GM21381 (cell line): ENCODE data around the gene PRKAG1.
A peak's percentile ranks its signal among the peaks of the same experiment; 100 is the strongest.

Experiments used
- ATAC-seq: cut with Tn5 transposase; IDR thresholded peaks from one replicate; pipeline ENCODE4 v1.9.1; 2021; ENCODE audit warnings: mild to moderate bottlenecking, moderate library complexity; ENCODE audit not compliant: unreplicated experiment

PRKAG1 gene

DNA sequence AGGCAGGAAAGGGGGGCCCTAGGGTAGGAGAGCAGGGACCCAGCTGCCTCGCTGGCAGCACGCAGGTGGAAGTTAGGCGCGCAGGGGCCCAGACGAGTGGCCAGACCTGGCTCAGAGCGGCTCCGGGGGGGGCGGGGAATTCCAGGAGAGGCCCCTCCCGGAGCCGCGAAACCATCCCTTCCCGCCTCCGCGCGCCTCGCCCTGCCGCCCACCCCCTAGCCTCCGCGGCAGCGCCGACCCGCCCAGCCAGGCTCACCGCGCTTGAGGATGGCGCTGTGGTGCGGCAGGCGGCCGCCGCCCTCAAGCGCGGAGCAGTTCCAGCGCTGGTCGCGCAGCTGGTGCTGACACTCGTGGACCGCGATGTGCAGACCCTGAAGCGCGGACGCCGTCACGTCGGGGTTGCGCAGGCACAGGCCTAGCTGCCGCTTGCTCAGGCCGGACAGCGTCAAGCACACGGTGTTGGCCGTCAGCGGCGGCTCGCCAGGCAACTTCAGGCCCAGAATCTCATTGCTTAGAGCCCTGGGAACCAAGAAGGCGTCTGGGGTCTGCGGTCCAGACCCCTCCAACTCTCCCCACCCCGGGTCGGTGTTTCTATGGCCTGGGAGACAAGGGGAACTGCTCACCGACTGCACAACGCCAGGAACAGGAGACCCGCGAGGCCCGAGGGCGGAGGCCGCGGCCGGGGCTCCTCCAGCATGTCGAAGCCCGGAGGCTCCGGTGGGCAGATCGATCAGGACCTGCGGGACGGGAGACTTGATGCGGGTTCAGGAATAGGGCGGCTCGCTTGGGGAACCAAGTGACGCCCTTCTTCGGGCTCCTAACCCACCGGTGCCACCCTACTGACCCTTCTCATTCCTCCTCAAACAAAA, 48.5 kb downstream of the PRKAG1 start:
- ATAC-seq, result no peak

DNA sequence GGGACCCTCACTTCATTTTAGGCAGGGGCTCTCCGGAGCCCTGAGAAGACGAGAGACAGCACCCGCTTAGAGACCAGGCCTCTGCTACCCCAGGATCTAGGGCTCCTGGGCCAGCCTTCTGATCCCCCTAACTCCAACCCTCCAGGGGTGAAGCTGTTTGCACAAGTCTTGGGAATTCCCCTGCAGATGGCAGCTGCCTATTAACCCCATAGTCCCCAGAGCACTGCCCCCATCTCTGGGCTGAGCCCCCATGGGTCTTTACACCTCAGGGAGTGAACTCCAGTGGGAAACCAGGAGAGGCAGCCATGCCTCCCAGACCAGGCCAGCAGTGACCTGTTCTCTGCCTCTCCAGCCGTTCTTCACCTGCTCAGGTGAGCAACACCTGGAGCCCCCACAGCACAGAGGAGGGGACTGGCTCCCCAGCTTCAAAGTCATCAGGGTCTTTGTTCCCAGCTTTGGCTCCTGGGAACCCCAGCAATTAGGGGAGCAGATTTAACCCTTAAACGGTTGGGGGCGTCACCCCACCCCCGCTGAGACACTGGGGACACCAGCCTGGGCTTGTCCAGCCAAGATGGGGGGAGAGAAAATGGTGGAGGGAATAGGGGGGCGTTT, 49.3 kb downstream of the PRKAG1 start:
- ATAC-seq, result no peak

- no peak for ATAC-seq
Measured at GRCh38 chr12:48968467-48968866, 50.1 kb downstream of the PRKAG1 start.

GRCh38 chr12:48967991-48968390, 50.6 kb downstream of the PRKAG1 start:
- no peak for ATAC-seq

DNA sequence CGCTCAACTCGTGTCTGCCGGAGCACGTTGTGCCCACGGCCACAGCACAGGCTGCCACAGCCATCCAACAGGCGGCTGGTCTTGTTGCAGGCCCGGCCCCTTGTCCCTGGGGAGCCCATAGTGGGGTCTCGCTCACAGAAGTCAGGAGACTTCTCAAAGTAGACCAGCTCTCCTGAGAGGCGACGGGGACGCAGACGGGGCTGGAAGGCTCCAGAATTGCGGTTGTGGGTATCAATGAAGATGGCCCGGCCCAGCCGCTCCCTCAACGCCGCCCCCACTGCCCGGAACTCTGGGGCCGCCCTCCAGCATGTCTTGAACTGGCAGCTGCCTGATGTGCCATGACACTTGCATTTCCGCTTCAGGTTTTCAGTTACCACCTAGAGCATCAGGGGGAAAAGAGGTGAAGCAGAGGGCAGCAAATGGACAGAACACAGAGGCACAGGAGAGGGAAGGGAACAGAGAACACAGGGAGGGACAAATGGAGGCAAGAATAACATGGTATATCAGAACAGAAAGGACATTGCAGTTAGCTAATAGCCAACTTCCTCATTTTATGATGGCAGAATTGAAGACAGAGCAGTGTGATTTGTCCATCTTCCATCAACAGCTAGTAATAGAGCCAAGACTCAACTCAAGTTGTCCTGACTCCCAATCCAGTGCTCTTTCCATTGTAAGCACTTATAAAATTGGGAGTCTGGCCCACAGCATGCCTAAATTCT, 52.2 kb downstream of the PRKAG1 start:
- ATAC-seq, result no peak

GRCh38 chr12:48965298-48965838, 53.2 kb downstream of the PRKAG1 start:
- no peak for ATAC-seq

GRCh38 chr12:48961801-48962200, 56.8 kb downstream of the PRKAG1 start:
- ATAC-seq, result no peak

DNA sequence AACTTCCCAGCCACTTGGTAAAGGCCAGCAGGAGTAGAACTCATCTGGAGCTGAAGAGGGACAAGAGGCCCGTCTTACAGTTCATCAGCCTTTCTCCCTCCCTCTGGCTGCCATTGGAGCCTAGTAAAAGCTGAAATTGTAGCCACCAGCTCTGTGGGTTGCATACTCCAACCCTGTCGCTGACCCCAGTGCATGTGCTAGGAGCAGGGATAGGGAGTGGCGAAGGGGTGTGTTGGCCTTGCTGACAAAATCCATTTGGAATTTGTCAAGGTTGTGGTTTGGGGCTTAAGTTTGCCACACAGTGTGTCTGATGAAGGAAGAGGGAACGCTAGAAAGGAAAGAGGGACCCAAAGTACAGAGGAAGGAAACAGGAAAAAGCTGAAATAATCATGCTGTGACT, 57.2 kb downstream of the PRKAG1 start:
- no peak for ATAC-seq

- no peak for ATAC-seq
Measured at GRCh38 chr12:48960834-48961233, 57.7 kb downstream of the PRKAG1 start.

DNA sequence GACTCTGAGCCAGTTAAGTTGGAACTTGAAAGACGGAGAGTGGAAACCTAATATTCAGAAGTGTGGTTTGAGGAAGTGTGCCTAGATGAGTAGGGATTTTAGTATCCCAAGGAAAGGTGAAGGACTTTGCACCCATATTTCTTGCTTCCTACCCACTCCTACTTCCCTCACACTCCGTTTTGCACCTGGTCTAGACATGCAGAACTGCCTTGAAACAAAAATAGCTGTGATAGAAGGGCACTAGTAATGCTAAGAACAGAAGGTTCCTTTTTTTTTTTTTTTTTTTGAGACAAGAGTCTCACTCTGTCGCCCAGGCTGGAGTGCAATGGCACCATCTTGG, 60.6 kb downstream of the PRKAG1 start:
- no peak for ATAC-seq

GRCh38 chr12:48957141-48958048, 61.2 kb downstream of the PRKAG1 start, which contains the start of gene ARF3:
Gene ARF3 (minus strand): TSS chr12:48957487. CDS start chr12:48941095, 16,392 bp downstream.
- peak; percentile 90 for ATAC-seq

- no peak for ATAC-seq
Measured at GRCh38 chr12:48956279-48957140, 62.1 kb downstream of the PRKAG1 start.

GRCh38 chr12:48954841-48955501, 63.6 kb downstream of the PRKAG1 start:
- no peak for ATAC-seq

DNA sequence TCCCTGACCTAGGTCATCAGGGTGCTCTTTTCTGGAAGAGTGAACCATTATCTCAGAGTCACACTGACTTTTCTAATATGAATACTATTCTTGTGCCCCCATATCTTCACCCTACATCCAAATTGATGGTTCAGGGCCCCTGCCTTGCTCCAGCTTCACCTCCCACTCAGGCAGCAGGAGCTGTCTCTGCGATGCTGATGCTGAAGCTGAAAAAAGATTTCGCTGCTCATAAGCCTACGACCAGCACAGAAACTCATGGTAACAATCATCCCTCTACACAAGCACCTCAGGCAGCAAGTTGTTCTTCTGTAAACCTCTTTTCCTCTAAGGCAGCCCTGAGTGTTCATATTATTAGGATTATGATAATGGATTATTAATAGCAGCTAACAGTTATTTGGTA, 64.5 kb downstream of the PRKAG1 start:
- ATAC-seq, result no peak

GRCh38 chr12:48952691-48953090, 65.9 kb downstream of the PRKAG1 start:
- ATAC-seq, result no peak
